ENCODE data around the gene NEDD4L.

NEDD4L gene

GRCh38 chr18:58230438-58231179 lies 186.6 kb downstream of the NEDD4L start:
- DNase-seq = no peak

- DNase-seq = no peak
Observed at GRCh38 chr18:58231930-58232329, 187.9 kb downstream of the NEDD4L start.

- no peak for DNase-seq
Observed at GRCh38 chr18:58232668-58233067, 188.6 kb downstream of the NEDD4L start.

GRCh38 chr18:58234359-58234741 lies 190.3 kb downstream of the NEDD4L start:
- no peak for DNase-seq

GRCh38 chr18:58235001-58235436 lies 191.0 kb downstream of the NEDD4L start:
- DNase-seq = no peak

- no peak for DNase-seq
Observed at GRCh38 chr18:58239879-58240278, 195.9 kb downstream of the NEDD4L start.

- no peak for DNase-seq
Observed at GRCh38 chr18:58241026-58241679, 197.1 kb downstream of the NEDD4L start.

GRCh38 chr18:58241877-58242276 lies 197.9 kb downstream of the NEDD4L start:
- DNase-seq = no peak

- DNase-seq = no peak
Observed at GRCh38 chr18:58242435-58242834, 198.4 kb downstream of the NEDD4L start.

GRCh38 chr18:58242968-58243367 lies 198.9 kb downstream of the NEDD4L start:
- DNase-seq = no peak

GRCh38 chr18:58243401-58243800 lies 199.4 kb downstream of the NEDD4L start:
- no peak for DNase-seq

- DNase-seq = peak in 53 of 58 donors; percentile 4 to 81 (median 47)
Observed at GRCh38 chr18:58247363-58247834, 203.4 kb downstream of the NEDD4L start.

- no peak for DNase-seq
Observed at GRCh38 chr18:58249712-58250111, 205.7 kb downstream of the NEDD4L start.

- no peak for DNase-seq
Observed at GRCh38 chr18:58251416-58251815, 207.4 kb downstream of the NEDD4L start.

- no peak for DNase-seq
Observed at GRCh38 chr18:58252166-58252565, 208.1 kb downstream of the NEDD4L start.

GRCh38 chr18:58253318-58253717 lies 209.3 kb downstream of the NEDD4L start:
- DNase-seq = no peak

- DNase-seq = no peak
Observed at GRCh38 chr18:58253871-58254270, 209.8 kb downstream of the NEDD4L start.

GRCh38 chr18:58254873-58255511 lies 211.0 kb downstream of the NEDD4L start:
- peak in 1 of 58 donors; percentile 3 for DNase-seq

GRCh38 chr18:58255701-58256311 lies 211.8 kb downstream of the NEDD4L start:
- DNase-seq = no peak

GRCh38 chr18:58256316-58257080 lies 212.5 kb downstream of the NEDD4L start:
- DNase-seq = no peak

GRCh38 chr18:58257461-58257860 lies 213.4 kb downstream of the NEDD4L start:
- peak in 1 of 58 donors; percentile 20 for DNase-seq

Measured in anterior cingulate cortex (tissue), 58 donors.